ENCODE data around the gene CYTH2.

CYTH2 gene

GRCh38 chr19:48481846-48482639, 12.9 kb downstream of the CYTH2 start:
- ATAC-seq (ENCODE audit: insufficient read depth, low read depth) (no peak), DNase-seq (no peak)
- no peaks in the 10 kb centered on the region for H3K9me3 ChIP-seq (ENCODE audit: insufficient read depth, low read length, severe bottlenecking)
- H3K4me1 ChIP-seq (ENCODE audit: insufficient read depth, low read length): no peaks in the 10 kb centered on the region
- no peaks in the 10 kb centered on the region for H3K27me3 ChIP-seq (ENCODE audit: insufficient read depth, low read length, poor library complexity)
- H3K4me2 ChIP-seq (ENCODE audit: insufficient read depth, low read length): no peak overlapping the region
- TF ChIP-seq EZH2 (IDR thresholded peaks at IDR 0.05; ENCODE audit: borderline replicate concordance, low read depth, low read length, severe bottlenecking) (no peak), CTCF (IDR thresholded peaks at IDR 0.05; ENCODE audit: borderline replicate concordance, extremely low read depth, low read length, poor library complexity, severe bottlenecking) (no peak)
- no peak overlapping the region for H3K27ac ChIP-seq (ENCODE audit: low read length)
- H3K4me3 ChIP-seq (ENCODE audit: low read depth in 1 of 2, low read length in 2 of 2): no peak overlapping the region
- H3K9ac ChIP-seq (ENCODE audit: low read depth, low read length): no peak overlapping the region
- no peak overlapping the region for H2AFZ ChIP-seq (ENCODE audit: low read depth, low read length)
- H3K36me3 ChIP-seq (ENCODE audit: insufficient read depth, low read length): peaks cover 38% of the 10 kb centered on the region
- peaks cover 31% of the 10 kb centered on the region for H4K20me1 ChIP-seq (ENCODE audit: insufficient read depth, low read length)
- no peaks in the 10 kb centered on the region for H3K79me2 ChIP-seq (ENCODE audit: insufficient read depth, low read length)

DNA sequence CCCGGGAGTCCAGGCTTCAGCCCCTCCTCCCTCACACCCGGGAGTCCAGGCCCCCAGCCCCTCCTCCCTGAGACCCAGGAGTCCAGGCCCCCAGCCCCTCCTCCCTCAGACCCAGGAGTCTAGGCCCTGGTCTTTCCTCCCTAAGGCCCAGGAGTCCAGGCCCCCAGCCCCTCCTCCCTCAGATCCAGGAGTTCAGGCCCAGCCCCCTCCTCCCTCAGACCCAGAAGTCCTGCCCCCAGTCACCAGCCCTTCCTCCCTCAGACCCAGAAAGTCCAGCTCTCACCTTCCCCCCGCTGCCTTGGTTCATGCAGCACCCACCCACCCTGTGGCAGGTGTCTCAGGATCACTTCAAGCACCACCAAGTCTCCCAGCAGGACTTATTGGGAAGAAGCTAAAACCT, 14.1 kb downstream of the CYTH2 start:
- DNase-seq (no peak), ATAC-seq (ENCODE audit: insufficient read depth, low read depth) (no peak)
- H4K20me1 ChIP-seq (ENCODE audit: insufficient read depth, low read length): peaks cover 28% of the 10 kb centered on the region
- H3K4me1 ChIP-seq (ENCODE audit: insufficient read depth, low read length): no peaks in the 10 kb centered on the region
- H2AFZ ChIP-seq (ENCODE audit: low read depth, low read length): no peak overlapping the region
- no peak overlapping the region for H3K9ac ChIP-seq (ENCODE audit: low read depth, low read length)
- peaks cover 26% of the 10 kb centered on the region for H3K36me3 ChIP-seq (ENCODE audit: insufficient read depth, low read length)
- no peak for TF ChIP-seq CTCF (IDR thresholded peaks at IDR 0.05; ENCODE audit: borderline replicate concordance, extremely low read depth, low read length, poor library complexity, severe bottlenecking)
- TF ChIP-seq EZH2 (IDR thresholded peaks at IDR 0.05; ENCODE audit: borderline replicate concordance, low read depth, low read length, severe bottlenecking): no peak
- no peaks in the 10 kb centered on the region for H3K79me2 ChIP-seq (ENCODE audit: insufficient read depth, low read length)
- no peak overlapping the region for H3K4me3 ChIP-seq (ENCODE audit: low read depth in 1 of 2, low read length in 2 of 2)
- no peak overlapping the region for H3K27ac ChIP-seq (ENCODE audit: low read length)
- no peak overlapping the region for H3K4me2 ChIP-seq (ENCODE audit: insufficient read depth, low read length)
- H3K27me3 ChIP-seq (ENCODE audit: insufficient read depth, low read length, poor library complexity): no peaks in the 10 kb centered on the region
- no peaks in the 10 kb centered on the region for H3K9me3 ChIP-seq (ENCODE audit: insufficient read depth, low read length, severe bottlenecking)

GRCh38 chr19:48484247-48484893, 15.2 kb downstream of the CYTH2 start:
- Histone ChIP-seq H3K36me3 (ENCODE audit: insufficient read depth, low read length) (peaks cover 17% of the 10 kb centered on the region), H3K79me2 (ENCODE audit: insufficient read depth, low read length) (no peaks in the 10 kb centered on the region), H3K27me3 (ENCODE audit: insufficient read depth, low read length, poor library complexity) (no peaks in the 10 kb centered on the region), H3K4me3 (ENCODE audit: low read depth in 1 of 2, low read length in 2 of 2) (no peak overlapping the region), H4K20me1 (ENCODE audit: insufficient read depth, low read length) (peaks cover 21% of the 10 kb centered on the region), H3K4me2 (ENCODE audit: insufficient read depth, low read length) (no peak overlapping the region), H2AFZ (ENCODE audit: low read depth, low read length) (no peak overlapping the region), H3K4me1 (ENCODE audit: insufficient read depth, low read length) (no peaks in the 10 kb centered on the region), H3K9me3 (ENCODE audit: insufficient read depth, low read length, severe bottlenecking) (no peaks in the 10 kb centered on the region), H3K9ac (ENCODE audit: low read depth, low read length) (no peak overlapping the region), H3K27ac (ENCODE audit: low read length) (no peak overlapping the region)
- no peak for DNase-seq
- no peak for ATAC-seq (ENCODE audit: insufficient read depth, low read depth)
- no peak for TF ChIP-seq CTCF (IDR thresholded peaks at IDR 0.05; ENCODE audit: borderline replicate concordance, extremely low read depth, low read length, poor library complexity, severe bottlenecking)
- no peak for TF ChIP-seq EZH2 (IDR thresholded peaks at IDR 0.05; ENCODE audit: borderline replicate concordance, low read depth, low read length, severe bottlenecking)
